ENCODE data around the gene RPL37. TPM values are rescaled to one million over a fixed set of nuclear protein-coding genes. Genes with fewer than 3 reads are reported as not detected.

Gene RPL37
- total RNA-seq, 1 donor: 164 TPM

GRCh38 chr5:40847525-40847924, 12.5 kb upstream of the RPL37 start:
- no peak for TF ChIP-seq CTCF (IDR thresholded peaks at IDR 0.05; ENCODE audit: insufficient read depth, low read length)
- no peak overlapping the region for H3K4me3 ChIP-seq (ENCODE audit: low read depth, low read length)
- no peak for DNase-seq (ENCODE audit: low read depth)

GRCh38 chr5:40846371-40846770, 11.3 kb upstream of the RPL37 start:
- no peak overlapping the region for H3K4me3 ChIP-seq (ENCODE audit: low read depth, low read length)
- TF ChIP-seq CTCF (IDR thresholded peaks at IDR 0.05; ENCODE audit: insufficient read depth, low read length): no peak
- no peak for DNase-seq (ENCODE audit: low read depth)

- no peak overlapping the region for H3K4me3 ChIP-seq (ENCODE audit: low read depth, low read length)
- no peak for TF ChIP-seq CTCF (IDR thresholded peaks at IDR 0.05; ENCODE audit: insufficient read depth, low read length)
- DNase-seq (ENCODE audit: low read depth): no peak
Measured at GRCh38 chr5:40844565-40844964, 9.5 kb upstream of the RPL37 start.

GRCh38 chr5:40842351-40842750, 7.3 kb upstream of the RPL37 start:
- no peak for TF ChIP-seq CTCF (IDR thresholded peaks at IDR 0.05; ENCODE audit: insufficient read depth, low read length)
- H3K4me3 ChIP-seq (ENCODE audit: low read depth, low read length): peak overlapping the region; percentile 69

GRCh38 chr5:40841068-40841805, 6.2 kb upstream of the RPL37 start, which contains the start of gene CARD6:
Gene CARD6, plus strand, starts transcription at chr5:40841367. Its CDS starts 16 bp downstream, at chr5:40841383.
- DNase-seq (ENCODE audit: low read depth): peak; percentile 71
- no peak for TF ChIP-seq CTCF (IDR thresholded peaks at IDR 0.05; ENCODE audit: insufficient read depth, low read length)
- peak within 1 kb of the TSS; percentile 69 for H3K4me3 ChIP-seq (ENCODE audit: low read depth, low read length)

More at GRCh38 chr5:40842351-40842750, 7.3 kb upstream of the RPL37 start:
- DNase-seq (ENCODE audit: low read depth): peak; percentile 51

- no peak for DNase-seq (ENCODE audit: low read depth)
- TF ChIP-seq CTCF (IDR thresholded peaks at IDR 0.05; ENCODE audit: insufficient read depth, low read length): no peak
- no peak overlapping the region for H3K4me3 ChIP-seq (ENCODE audit: low read depth, low read length)
Measured at GRCh38 chr5:40838086-40838485, 3.1 kb upstream of the RPL37 start.

Data from fibroblast of the aortic adventitia (primary cell).